Activated CD4-positive, CD25-positive, alpha-beta regulatory T cell treated with anti-CD3 and anti-CD28 coated beads, Interleukin-2, amount 50 U/mL, for 16 hours (primary cell): ENCODE measurements around the gene ANGEL2.
"Not testable (repeated sequence)": the region's sequence is repeated elsewhere in the genome, so short reads cannot be mapped to it uniquely, and the experiment has no call there.

Experiments
- DNase-seq: peaks from one replicate; pipeline ENCODE4 v3.0.0-alpha.2; 2020; ENCODE audit warnings: low read depth, low spot score

ANGEL2 gene

DNA sequence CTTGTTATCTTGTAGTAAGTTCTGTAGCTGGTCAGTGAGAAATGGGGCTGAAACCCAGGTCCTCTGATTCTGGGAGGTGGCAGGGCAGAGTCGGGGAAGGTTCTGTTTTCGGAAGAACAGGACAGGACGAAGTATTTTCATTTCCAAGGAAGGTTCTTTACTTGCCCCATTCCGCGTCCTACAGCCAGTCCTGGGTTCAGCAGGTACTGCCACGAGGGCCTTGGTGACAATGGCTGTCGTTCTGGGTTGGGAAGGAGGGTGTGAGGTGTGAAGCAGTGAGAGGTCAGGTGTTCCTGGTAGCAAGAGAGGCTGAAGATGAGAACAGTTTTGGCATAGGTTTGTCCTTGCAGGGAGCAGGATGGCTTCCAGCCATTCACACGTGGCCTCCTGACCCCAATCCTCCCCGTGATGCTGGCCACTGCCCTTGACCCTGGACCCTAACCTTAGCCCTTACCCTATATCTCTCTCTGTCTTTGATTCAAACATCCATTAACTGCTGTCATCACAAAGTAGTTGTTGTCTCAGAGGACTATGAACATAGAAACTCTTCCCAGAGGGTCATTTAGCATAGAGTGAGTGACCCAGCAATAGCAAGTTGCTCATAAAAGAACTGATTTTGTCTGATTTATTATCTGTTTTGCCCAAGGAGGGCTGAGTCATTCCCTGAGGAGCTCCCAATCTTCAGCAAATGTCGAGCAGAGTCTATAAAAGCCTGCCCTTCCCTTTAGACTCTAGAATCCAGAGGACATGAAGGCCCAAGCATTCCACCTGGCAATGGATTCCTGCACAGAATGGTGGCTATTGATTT, 40.4 kb downstream of the ANGEL2 start:
- no peak for DNase-seq

DNA sequence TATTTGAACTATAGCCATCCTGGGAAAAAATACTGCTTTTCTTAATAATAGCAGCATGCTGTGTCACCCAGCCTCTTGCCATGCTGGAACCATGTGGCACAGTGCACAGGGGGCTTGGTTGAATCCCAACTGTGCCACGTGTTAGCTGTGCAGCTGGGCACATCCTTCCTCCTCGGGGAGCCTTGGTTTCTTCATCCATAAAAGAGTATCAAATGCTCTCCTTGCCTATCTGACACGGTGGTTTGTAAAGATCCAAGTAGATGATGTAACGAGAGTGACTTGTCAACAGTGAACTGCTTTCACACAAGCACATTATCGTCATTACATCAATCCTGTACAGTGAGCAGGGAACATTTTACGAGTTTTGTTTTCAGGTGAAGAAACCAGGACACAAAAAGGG, 41.0 kb downstream of the ANGEL2 start:
- no peak for DNase-seq

DNA sequence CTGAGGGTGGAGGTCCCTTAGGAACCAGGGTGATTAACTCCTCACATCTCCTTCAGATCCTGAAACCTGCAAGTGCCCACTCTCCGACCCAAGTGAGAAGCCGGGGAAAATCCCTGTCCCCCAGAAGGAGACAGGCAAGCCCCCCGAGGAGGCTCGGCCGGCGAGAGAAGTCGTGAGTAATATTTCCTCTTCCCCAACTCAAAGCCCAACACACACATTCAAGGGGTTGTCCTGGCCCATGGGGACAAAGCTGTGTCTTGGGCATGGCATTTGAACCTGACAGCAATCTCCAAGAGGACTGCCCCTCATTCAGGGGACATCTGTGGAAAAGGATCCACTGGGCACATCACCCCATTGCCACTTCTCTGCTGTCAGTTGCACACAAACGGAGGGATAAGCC, 41.8 kb downstream of the ANGEL2 start:
- no peak for DNase-seq

DNA sequence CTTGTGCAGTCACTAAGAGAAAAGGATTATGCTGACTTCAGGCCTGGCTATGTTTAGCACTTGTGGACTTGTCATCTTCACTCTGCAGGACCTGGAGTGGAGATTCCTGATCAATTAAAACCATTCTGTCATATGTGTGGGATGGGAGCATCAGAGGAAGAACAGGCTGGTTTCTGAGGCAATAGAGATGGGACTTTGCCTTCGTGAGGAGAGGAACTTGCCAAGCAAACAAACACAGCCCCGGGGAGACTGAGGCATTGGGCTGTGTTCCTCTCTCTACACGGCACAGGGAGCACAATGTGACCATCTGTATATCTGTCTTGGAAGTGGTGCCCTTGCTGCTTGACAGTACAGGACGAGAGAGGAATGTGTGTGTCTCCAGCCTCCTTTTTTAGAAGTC, 42.2 kb downstream of the ANGEL2 start:
- no peak for DNase-seq

- DNase-seq = no peak
Measured at GRCh38 chr1:212971312-212971711, 44.4 kb downstream of the ANGEL2 start.

GRCh38 chr1:212970085-212970484, 45.6 kb downstream of the ANGEL2 start:
- no peak for DNase-seq

GRCh38 chr1:212968368-212968863, 47.3 kb downstream of the ANGEL2 start:
- DNase-seq = no peak

- no peak for DNase-seq
Measured at GRCh38 chr1:212967801-212968200, 47.9 kb downstream of the ANGEL2 start.

DNA sequence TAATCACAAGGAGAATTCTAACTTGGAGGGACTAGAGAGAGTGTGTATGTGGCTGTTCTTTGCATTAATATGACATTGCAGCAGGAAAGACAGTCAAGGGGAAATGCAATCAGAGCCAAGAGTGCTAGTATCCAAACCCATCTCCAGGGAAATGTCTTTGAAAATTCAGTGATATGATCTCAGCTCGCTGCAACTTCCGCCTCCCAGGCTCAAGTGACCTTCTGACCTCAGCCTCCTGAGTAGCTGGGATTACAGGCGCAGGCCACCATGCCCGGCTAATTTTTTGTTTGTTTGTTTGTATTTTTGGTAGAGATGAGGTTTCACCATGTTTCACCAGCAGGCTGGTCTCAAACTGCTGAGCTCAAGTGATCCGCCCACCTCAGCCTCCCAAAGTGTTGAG, 49.1 kb downstream of the ANGEL2 start:
- DNase-seq = no peak

DNA sequence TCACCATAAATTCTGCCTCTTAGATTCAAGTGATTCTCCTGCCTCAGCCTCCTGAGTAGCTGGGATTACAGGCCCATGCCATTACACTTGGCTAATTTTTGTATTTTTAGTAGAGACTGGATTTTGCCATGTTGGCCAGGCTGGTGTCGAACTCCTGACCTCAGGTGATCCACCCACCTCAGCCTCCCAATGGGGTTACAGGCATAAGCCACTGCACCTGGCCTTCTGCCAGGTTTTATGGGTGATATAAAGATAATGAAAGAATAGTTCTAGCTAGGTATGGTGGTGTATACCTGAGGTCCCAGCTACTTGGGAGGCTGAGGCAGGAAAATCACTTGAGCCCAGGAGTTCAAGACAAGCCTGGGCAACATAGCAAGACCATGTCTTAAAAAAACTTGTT, 50.7 kb downstream of the ANGEL2 start:
- not testable (repeated sequence) for DNase-seq

- no peak for DNase-seq
Measured at GRCh38 chr1:212964102-212964501, 51.6 kb downstream of the ANGEL2 start.

DNA sequence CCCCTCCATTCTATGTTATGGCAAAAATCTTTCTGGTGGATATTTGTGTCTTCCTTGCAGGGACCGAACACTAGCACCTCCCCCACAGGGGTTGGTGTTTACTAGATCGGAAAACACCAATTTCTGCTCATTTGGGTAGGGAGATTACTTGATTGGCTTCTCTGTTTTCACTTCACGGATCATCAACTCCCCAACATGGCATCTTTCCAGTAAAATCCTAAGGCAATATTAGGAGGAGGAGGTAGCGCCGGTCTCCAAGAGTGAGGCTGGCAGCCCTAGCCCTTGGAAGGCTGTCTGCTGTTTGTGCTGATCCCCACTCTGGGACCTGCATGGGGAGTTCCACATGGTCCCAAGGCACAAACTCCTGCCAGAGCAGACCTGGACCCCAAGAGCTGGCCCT, 53.2 kb downstream of the ANGEL2 start:
- no peak for DNase-seq

- no peak for DNase-seq
Measured at GRCh38 chr1:212960932-212961331, 54.7 kb downstream of the ANGEL2 start.

GRCh38 chr1:212959266-212960220, 56.1 kb downstream of the ANGEL2 start:
- no peak for DNase-seq

- no peak for DNase-seq
Measured at GRCh38 chr1:212958175-212958574, 57.5 kb downstream of the ANGEL2 start.

DNA sequence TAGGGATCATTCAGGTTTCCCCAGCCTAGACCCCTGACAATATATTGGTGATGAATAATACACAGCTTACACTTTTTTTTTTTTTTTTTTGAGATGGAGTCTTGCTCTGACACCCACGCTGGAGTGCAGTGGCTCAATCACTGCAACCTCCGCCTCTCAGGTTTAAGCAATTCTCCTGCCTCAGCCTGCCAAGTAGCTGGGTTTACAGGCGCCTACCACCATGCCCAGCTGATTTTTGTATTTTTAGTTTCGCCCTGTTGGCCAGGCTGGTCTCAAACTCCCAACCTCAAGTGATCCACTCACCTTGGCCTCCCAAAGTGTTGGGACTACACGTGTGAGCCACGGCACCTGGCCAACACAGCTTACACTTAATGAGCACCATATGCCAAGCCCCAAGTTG, 58.1 kb downstream of the ANGEL2 start:
- DNase-seq = no peak

DNA sequence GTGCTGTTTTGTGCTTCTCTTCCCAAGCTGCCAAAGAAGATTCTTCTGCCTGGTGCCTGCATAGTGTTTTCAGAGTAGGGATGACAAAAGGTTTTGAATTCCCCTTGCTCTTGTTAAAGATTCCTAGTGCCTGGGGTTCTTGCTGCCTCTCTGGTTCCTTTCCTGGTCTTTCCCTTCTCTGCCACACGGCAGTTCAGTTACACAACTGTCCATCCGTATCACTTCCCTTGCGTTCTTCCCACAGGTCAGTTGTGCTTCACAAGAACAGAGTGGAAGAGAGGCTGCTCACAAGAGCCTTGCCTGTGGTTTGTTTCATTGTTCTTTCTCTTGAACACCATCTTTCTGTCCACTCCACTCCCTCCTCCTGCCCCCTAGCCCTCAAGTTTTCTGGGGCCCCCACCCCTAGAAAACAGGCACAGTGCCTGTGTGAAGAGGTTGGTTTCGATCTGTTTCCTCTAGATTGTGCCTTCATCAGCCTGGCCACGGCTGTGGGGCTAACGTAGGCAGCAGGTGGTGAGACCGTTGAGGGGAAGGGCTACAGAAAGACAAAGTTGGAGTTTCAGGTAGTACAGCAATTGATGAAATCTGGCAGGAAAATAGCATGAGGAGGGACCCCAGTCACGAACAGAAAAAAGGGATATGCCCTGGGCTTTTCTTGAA, 59.6 kb downstream of the ANGEL2 start:
- no peak for DNase-seq

DNA sequence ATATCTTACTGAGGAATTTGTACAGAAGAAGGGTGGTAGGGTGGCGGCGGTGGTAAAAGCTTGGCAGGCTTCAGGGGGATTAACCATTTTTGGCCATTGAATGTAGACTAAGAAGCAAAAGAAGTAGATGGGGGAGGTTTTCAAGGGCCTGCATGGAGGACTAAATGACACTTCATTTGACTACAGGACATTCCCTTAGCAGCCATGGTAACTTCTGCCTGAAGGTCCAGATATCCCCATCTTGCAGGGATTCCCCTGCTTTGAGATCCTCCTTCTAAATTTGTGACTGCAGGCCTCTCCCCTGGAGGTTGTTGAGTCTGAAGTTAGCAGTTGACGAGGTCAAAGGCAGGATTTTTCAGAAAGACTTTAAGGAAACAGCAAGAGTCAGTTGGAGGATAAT, 60.6 kb downstream of the ANGEL2 start:
- DNase-seq = no peak

DNA sequence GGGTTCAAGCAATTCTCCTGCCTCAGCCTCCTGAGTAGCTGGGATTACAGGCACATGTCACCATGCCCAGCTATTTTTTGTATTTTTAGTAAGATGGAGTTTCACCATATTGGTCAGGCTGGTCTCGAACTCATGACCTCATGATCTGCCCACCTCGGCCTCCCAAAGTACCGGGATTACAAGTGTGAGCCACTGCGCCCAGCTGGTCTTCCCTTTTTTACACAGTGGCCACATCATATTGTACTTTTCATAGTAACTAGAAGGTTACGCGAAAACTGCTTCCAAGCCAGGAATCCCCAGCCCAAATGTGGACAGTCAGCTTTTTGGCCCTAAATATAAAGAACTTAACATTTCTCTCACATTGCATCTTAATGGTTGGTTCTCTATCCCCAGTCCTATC, 61.2 kb downstream of the ANGEL2 start:
- DNase-seq = no peak

- DNase-seq = no peak
Measured at GRCh38 chr1:212953321-212953720, 62.3 kb downstream of the ANGEL2 start.

- DNase-seq = no peak
Measured at GRCh38 chr1:212952641-212952976, 63.1 kb downstream of the ANGEL2 start.
